K562 (cell line): ENCODE data around the gene POLR3G. TPM values are rescaled to one million over a fixed set of nuclear protein-coding genes. Genes with fewer than 3 reads are reported as not detected.

Source experiments
- BMI1 ChIP-seq: fragments of 150-350 bp; IDR thresholded peaks from 2 replicates; pipeline ENCODE4 v1.6.1; 2014; ENCODE audit warnings: low read length
- HDAC1 ChIP-seq, 2 experiments: fragments of 450-650 bp; IDR thresholded peaks; 2 replicates each; pipeline ENCODE4 v1.6.1; 2016 to 2017; ENCODE audit warnings: inconsistent platforms in 1 of 2, mild to moderate bottlenecking in 1 of 2, moderate library complexity in 1 of 2
- SNIP1 ChIP-seq: fragments of 450-650 bp; IDR thresholded peaks from 2 replicates; pipeline ENCODE4 v1.7.1; 2017; ENCODE audit warnings: low read depth, mild to moderate bottlenecking
- SREBF2 ChIP-seq: sonication (generic); formaldehyde crosslinking; IDR thresholded peaks from 2 replicates; pipeline ENCODE4 v1.4.0; 2020; ENCODE audit warnings: mild to moderate bottlenecking, missing genetic modification reagents
- polyA plus RNA-seq, 8 experiments: library from polyadenylated mRNA; depleted of rRNA in 4 of 8; stranded (reverse) in 5 of 8; unstranded in 3 of 8; fragments of >200 nt; fragmentation: Nextera tagmentation in 2 of 8; fragmentation: Illumina TruSeq in 1 of 8; extraction: Ambion mirVana in 2 of 8; extraction: Trizol in 1 of 8; gene quantifications; 2 replicates each; pipeline versions ENCODE4 v1.2.1 to v1.2.3, GENCODE V29; 2011 to 2014; ENCODE audit warnings: inconsistent platforms in 1 of 8, missing spikeins in 1 of 8
- total RNA-seq, 7 experiments: library from RNA; depleted of rRNA in 6 of 7; stranded (reverse); fragments of >200 nt in 6 of 7; fragmentation: Illumina TruSeq in 2 of 7; extraction: Trizol in 2 of 7; gene quantifications; 2 replicates each; pipeline versions ENCODE4 v1.2.1 to v1.2.3, GENCODE V29; 2011 to 2021; ENCODE audit warnings: low replicate concordance in 1 of 7
- TF ChIP-seq, protein P1 (sequence below): fragments of 450-650 bp; IDR thresholded peaks from 2 replicates; pipeline ENCODE4 v1.6.1; 2016; ENCODE audit warnings: mild to moderate bottlenecking, moderate library complexity
- TF ChIP-seq, protein P2 (sequence below): fragments of 450-650 bp; formaldehyde crosslinking; IDR thresholded peaks from 2 replicates; pipeline ENCODE4 v1.4.0; 2022; ENCODE audit warnings: mild to moderate bottlenecking, moderate library complexity
- TF ChIP-seq, protein P3 (sequence below): sonication (generic); formaldehyde crosslinking; IDR thresholded peaks from 2 replicates; pipeline ENCODE4 v1.8.1; 2023; ENCODE audit warnings: mild to moderate bottlenecking, missing genetic modification reagents

POLR3G gene
- total and polyA plus RNA-seq, 9 of the 15 experiments (the other 6 are each of a cell fraction or from before 2014, with no cell fraction given), result 39.0 to 111 (median 59.0) TPM

- TF ChIP-seq, protein P1, sequence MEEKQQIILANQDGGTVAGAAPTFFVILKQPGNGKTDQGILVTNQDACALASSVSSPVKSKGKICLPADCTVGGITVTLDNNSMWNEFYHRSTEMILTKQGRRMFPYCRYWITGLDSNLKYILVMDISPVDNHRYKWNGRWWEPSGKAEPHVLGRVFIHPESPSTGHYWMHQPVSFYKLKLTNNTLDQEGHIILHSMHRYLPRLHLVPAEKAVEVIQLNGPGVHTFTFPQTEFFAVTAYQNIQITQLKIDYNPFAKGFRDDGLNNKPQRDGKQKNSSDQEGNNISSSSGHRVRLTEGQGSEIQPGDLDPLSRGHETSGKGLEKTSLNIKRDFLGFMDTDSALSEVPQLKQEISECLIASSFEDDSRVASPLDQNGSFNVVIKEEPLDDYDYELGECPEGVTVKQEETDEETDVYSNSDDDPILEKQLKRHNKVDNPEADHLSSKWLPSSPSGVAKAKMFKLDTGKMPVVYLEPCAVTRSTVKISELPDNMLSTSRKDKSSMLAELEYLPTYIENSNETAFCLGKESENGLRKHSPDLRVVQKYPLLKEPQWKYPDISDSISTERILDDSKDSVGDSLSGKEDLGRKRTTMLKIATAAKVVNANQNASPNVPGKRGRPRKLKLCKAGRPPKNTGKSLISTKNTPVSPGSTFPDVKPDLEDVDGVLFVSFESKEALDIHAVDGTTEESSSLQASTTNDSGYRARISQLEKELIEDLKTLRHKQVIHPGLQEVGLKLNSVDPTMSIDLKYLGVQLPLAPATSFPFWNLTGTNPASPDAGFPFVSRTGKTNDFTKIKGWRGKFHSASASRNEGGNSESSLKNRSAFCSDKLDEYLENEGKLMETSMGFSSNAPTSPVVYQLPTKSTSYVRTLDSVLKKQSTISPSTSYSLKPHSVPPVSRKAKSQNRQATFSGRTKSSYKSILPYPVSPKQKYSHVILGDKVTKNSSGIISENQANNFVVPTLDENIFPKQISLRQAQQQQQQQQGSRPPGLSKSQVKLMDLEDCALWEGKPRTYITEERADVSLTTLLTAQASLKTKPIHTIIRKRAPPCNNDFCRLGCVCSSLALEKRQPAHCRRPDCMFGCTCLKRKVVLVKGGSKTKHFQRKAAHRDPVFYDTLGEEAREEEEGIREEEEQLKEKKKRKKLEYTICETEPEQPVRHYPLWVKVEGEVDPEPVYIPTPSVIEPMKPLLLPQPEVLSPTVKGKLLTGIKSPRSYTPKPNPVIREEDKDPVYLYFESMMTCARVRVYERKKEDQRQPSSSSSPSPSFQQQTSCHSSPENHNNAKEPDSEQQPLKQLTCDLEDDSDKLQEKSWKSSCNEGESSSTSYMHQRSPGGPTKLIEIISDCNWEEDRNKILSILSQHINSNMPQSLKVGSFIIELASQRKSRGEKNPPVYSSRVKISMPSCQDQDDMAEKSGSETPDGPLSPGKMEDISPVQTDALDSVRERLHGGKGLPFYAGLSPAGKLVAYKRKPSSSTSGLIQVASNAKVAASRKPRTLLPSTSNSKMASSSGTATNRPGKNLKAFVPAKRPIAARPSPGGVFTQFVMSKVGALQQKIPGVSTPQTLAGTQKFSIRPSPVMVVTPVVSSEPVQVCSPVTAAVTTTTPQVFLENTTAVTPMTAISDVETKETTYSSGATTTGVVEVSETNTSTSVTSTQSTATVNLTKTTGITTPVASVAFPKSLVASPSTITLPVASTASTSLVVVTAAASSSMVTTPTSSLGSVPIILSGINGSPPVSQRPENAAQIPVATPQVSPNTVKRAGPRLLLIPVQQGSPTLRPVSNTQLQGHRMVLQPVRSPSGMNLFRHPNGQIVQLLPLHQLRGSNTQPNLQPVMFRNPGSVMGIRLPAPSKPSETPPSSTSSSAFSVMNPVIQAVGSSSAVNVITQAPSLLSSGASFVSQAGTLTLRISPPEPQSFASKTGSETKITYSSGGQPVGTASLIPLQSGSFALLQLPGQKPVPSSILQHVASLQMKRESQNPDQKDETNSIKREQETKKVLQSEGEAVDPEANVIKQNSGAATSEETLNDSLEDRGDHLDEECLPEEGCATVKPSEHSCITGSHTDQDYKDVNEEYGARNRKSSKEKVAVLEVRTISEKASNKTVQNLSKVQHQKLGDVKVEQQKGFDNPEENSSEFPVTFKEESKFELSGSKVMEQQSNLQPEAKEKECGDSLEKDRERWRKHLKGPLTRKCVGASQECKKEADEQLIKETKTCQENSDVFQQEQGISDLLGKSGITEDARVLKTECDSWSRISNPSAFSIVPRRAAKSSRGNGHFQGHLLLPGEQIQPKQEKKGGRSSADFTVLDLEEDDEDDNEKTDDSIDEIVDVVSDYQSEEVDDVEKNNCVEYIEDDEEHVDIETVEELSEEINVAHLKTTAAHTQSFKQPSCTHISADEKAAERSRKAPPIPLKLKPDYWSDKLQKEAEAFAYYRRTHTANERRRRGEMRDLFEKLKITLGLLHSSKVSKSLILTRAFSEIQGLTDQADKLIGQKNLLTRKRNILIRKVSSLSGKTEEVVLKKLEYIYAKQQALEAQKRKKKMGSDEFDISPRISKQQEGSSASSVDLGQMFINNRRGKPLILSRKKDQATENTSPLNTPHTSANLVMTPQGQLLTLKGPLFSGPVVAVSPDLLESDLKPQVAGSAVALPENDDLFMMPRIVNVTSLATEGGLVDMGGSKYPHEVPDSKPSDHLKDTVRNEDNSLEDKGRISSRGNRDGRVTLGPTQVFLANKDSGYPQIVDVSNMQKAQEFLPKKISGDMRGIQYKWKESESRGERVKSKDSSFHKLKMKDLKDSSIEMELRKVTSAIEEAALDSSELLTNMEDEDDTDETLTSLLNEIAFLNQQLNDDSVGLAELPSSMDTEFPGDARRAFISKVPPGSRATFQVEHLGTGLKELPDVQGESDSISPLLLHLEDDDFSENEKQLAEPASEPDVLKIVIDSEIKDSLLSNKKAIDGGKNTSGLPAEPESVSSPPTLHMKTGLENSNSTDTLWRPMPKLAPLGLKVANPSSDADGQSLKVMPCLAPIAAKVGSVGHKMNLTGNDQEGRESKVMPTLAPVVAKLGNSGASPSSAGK, result peak; percentile 98
- TF ChIP-seq BMI1 (no peak), SNIP1 (no peak), SREBF2 (CRISPR knock-in tag) (no peak), HDAC1 (IDR thresholded peaks at IDR 0.05) (no peak)
- TF ChIP-seq, protein P2, sequence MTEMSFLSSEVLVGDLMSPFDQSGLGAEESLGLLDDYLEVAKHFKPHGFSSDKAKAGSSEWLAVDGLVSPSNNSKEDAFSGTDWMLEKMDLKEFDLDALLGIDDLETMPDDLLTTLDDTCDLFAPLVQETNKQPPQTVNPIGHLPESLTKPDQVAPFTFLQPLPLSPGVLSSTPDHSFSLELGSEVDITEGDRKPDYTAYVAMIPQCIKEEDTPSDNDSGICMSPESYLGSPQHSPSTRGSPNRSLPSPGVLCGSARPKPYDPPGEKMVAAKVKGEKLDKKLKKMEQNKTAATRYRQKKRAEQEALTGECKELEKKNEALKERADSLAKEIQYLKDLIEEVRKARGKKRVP (CRISPR knock-in tag), result no peak
- TF ChIP-seq, protein P3, sequence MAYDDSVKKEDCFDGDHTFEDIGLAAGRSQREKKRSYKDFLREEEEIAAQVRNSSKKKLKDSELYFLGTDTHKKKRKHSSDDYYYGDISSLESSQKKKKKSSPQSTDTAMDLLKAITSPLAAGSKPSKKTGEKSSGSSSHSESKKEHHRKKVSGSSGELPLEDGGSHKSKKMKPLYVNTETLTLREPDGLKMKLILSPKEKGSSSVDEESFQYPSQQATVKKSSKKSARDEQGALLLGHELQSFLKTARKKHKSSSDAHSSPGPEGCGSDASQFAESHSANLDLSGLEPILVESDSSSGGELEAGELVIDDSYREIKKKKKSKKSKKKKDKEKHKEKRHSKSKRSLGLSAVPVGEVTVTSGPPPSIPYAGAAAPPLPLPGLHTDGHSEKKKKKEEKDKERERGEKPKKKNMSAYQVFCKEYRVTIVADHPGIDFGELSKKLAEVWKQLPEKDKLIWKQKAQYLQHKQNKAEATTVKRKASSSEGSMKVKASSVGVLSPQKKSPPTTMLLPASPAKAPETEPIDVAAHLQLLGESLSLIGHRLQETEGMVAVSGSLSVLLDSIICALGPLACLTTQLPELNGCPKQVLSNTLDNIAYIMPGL (CRISPR knock-in tag), result 0 out of 2 replicates have a peak, but pooled peaks have one; percentile 29
These were observed 1.0 kb upstream of the POLR3G start (continued) for GRCh38 chr5:90473396-90474234.
